BLaER1 (cell line): ENCODE results near the gene MAG.

Experiments
- H3K27ac ChIP-seq: shearing (Covaris generic); formaldehyde crosslinking; 2 replicates; pipeline ENCODE4 v1.8.1; 2022
- H3K27me3 ChIP-seq: shearing (Covaris generic); formaldehyde crosslinking; 2 replicates; pipeline ENCODE4 v1.8.1; 2022
- H3K36me3 ChIP-seq: shearing (Covaris generic); formaldehyde crosslinking; 2 replicates; pipeline ENCODE4 v1.8.1; 2022
- H3K4me1 ChIP-seq: shearing (Covaris generic); formaldehyde crosslinking; 2 replicates; pipeline ENCODE4 v1.8.1; 2022
- H3K4me2 ChIP-seq: shearing (Covaris generic); formaldehyde crosslinking; 2 replicates; pipeline ENCODE4 v1.8.1; 2022
- H3K4me3 ChIP-seq: shearing (Covaris generic); formaldehyde crosslinking; 2 replicates; pipeline ENCODE4 v1.8.1; 2022
- H3K9ac ChIP-seq: shearing (Covaris generic); formaldehyde crosslinking; 2 replicates; pipeline ENCODE4 v1.8.1; 2022
- H3K9me3 ChIP-seq: shearing (Covaris generic); formaldehyde crosslinking; 2 replicates; pipeline ENCODE4 v1.8.1; 2022
- H4K20me1 ChIP-seq: shearing (Covaris generic); formaldehyde crosslinking; 2 replicates; pipeline ENCODE4 v1.8.1; 2022
- Cebpa-rat ChIP-seq: shearing (Covaris generic); IDR thresholded peaks from 2 replicates; pipeline ENCODE4 v1.8.1; 2022

MAG gene

DNA sequence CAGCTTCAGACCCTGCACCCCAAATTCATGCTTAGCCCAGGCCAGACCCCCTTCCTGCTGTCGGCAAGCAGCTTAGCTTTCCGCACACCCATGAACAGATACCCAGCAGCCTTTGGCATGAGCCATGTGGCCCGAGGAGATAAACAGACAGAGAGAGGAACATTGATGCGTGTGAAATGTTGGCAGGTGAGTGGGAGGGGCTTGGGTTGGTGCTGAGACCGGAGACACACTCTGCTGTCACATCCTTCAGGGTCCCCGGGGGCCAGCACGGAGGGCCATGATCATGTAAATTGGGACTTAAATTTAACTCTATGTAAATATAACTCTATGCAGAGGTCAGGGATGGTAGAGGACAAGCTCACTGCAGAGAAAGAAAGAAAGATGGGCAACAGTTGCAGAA, 38.5 kb downstream of the MAG start:
- peaks cover 47% of the 10 kb centered on the region for H4K20me1 ChIP-seq
- peaks cover 83% of the 10 kb centered on the region for H3K4me1 ChIP-seq
- H3K4me2 ChIP-seq, result peak overlapping the region; percentile 99
- H3K4me3 ChIP-seq, result peak overlapping the region; percentile 90
- peaks cover 36% of the 10 kb centered on the region for H3K36me3 ChIP-seq
- peak overlapping the region; percentile 92 for H3K27ac ChIP-seq
- H3K27me3 ChIP-seq, result no peaks in the 10 kb centered on the region
- peak overlapping the region; percentile 91 for H3K9ac ChIP-seq
- TF ChIP-seq Cebpa-rat, result no peak
- no peaks in the 10 kb centered on the region; the same call in 1 of the 2 replicates for H3K9me3 ChIP-seq

DNA sequence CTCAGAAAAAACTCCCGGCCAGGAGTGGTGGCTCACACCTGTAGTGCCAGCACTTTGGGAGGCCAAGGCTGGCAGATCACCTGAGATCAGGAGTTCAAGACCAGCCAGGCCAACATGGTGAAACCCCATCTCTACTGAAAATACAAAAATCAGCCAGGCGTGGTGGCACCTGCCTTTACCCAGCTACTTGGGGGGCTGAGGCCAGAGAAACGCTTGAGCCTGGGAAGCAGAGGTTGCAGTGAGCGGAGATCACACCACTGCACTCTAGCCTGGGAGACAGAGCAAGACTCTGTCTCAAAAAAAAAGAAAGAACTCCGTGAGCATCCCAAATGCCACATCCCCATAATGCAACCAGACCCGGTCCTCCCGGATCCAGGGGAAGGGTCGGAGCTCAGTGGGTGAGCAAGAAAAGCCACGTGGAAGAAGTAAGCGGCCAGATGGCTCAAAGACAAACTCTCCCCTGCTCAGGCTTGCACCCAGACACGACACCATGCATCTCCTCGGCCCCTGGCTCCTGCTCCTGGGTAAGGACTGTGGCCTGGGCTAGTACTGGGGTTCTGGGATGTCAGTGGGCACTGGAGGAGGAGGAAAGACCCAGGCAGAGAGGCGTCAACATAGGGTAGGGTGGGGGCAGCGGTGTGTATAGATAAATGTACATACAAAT, 39.7 kb downstream of the MAG start:
- Histone ChIP-seq H4K20me1 (peaks cover 60% of the 10 kb centered on the region), H3K9ac (peak overlapping the region; percentile 91), H3K9me3 (no peaks in the 10 kb centered on the region; the same call in 1 of the 2 replicates), H3K4me2 (peak overlapping the region; percentile 99), H3K4me1 (peaks cover 91% of the 10 kb centered on the region), H3K36me3 (peaks cover 48% of the 10 kb centered on the region), H3K27ac (peak overlapping the region; percentile 92), H3K4me3 (peak overlapping the region; percentile 90), H3K27me3 (no peaks in the 10 kb centered on the region)
- TF ChIP-seq Cebpa-rat, result no peak

DNA sequence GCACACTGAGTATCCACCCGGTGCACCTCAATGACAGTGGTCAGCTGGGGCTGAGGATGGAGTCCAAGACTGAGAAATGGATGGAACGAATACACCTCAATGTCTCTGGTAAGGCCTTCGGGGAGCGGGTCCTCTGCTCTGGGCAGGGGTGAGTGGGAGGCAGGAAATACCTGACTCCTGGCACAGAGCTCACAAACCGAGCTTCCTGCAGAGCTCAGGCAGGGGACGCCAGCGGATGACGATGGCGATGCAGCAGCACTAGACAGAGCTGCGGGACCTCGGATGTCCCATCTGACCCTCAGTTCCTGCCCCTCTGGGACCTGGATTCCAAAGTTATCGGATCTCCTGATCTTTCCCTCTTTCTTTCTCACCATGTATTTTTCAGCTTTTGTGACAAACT, 40.9 kb downstream of the MAG start:
- peak overlapping the region; percentile 99 for H3K4me2 ChIP-seq
- H3K27ac ChIP-seq, result peak overlapping the region; percentile 92
- H3K36me3 ChIP-seq, result peaks cover 59% of the 10 kb centered on the region
- H3K27me3 ChIP-seq, result no peaks in the 10 kb centered on the region
- no peaks in the 10 kb centered on the region for H3K9me3 ChIP-seq
- no peak for TF ChIP-seq Cebpa-rat
- H3K9ac ChIP-seq, result peak overlapping the region; percentile 91
- peaks cover 71% of the 10 kb centered on the region for H4K20me1 ChIP-seq
- H3K4me1 ChIP-seq, result peaks cover 91% of the 10 kb centered on the region
- peak overlapping the region; percentile 90 for H3K4me3 ChIP-seq

DNA sequence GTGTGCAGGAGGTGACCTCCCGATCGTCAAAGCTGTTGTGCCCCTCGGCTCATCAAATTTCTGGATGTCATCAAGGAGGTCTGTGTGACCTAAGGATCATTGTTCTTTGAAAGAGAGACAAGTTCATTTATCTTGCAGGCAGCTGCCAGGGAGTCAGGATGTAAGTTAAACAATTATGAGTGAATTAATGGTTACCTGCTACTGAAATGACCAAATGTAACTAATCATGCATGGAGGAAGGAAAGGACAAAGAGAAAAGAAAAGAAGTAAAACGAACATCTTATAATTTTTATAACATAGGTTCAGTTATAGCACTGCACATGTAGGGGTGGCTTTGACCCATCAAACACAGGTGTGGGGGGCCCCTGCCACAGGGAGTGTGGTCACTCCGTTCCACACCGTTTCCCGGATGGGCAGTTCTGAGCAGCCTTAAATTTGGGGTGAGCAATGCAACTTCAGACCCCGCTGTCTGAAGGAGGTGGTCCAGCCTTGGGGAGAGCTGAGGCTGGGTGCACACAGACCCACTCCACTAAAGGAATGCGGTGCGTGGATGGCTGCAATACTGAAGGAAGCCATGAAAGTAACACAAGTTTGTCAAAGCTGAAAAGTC, 42.3 kb downstream of the MAG start:
- peak overlapping the region; percentile 92 for H3K27ac ChIP-seq
- peaks cover 73% of the 10 kb centered on the region for H3K36me3 ChIP-seq
- no peak for TF ChIP-seq Cebpa-rat
- H4K20me1 ChIP-seq, result peaks cover 85% of the 10 kb centered on the region
- H3K4me2 ChIP-seq, result peak overlapping the region; percentile 99
- H3K9me3 ChIP-seq, result no peaks in the 10 kb centered on the region
- no peaks in the 10 kb centered on the region for H3K27me3 ChIP-seq
- H3K9ac ChIP-seq, result peak overlapping the region; percentile 91
- H3K4me1 ChIP-seq, result peaks cover 94% of the 10 kb centered on the region
- peak overlapping the region; percentile 90 for H3K4me3 ChIP-seq

DNA sequence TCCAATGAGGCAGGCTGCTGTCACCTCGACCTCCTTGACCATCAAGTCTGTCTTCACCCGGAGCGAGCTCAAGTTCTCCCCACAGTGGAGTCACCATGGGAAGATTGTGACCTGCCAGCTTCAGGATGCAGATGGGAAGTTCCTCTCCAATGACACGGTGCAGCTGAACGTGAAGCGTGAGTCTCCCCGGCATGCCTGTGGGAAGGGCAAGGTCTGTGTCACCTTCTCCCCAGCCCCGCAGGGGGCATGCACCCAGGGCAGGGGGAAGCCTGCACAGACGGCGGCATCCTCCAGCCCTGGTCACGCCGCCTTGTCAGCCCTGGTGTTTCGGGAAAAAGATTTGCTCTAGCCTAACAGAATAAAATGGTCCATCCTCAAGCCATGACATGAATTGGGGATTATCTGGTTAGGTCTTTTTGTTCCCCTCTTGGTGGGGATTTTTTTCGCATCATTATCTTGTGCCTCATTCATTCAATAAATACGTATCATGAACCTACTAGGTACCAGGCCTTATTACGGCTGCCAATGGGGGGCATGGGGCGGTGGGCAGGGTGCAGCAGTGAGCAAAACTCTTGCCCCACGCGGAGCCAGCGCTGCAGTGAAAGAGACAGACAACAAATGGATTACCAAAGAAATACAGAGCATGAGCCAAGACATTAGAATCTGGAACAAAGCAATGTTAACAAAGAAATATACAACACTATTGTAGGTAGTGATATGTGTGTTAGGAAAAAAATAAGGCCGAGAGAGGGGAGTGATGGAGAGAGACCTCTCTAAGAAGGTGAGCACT, 44.4 kb downstream of the MAG start:
- TF ChIP-seq Cebpa-rat, result no peak
- Histone ChIP-seq H3K27ac (peak overlapping the region; percentile 92; the same call in 1 of the 2 replicates), H3K9me3 (no peaks in the 10 kb centered on the region), H3K27me3 (no peaks in the 10 kb centered on the region), H3K4me2 (peak overlapping the region; percentile 99), H3K36me3 (peaks cover 95% of the 10 kb centered on the region), H3K9ac (0 out of 2 replicates have a peak overlapping the region, but pooled peaks have one; percentile 24), H3K4me3 (no peak overlapping the region), H3K4me1 (peaks cover 100% of the 10 kb centered on the region), H4K20me1 (peaks cover 100% of the 10 kb centered on the region)

DNA sequence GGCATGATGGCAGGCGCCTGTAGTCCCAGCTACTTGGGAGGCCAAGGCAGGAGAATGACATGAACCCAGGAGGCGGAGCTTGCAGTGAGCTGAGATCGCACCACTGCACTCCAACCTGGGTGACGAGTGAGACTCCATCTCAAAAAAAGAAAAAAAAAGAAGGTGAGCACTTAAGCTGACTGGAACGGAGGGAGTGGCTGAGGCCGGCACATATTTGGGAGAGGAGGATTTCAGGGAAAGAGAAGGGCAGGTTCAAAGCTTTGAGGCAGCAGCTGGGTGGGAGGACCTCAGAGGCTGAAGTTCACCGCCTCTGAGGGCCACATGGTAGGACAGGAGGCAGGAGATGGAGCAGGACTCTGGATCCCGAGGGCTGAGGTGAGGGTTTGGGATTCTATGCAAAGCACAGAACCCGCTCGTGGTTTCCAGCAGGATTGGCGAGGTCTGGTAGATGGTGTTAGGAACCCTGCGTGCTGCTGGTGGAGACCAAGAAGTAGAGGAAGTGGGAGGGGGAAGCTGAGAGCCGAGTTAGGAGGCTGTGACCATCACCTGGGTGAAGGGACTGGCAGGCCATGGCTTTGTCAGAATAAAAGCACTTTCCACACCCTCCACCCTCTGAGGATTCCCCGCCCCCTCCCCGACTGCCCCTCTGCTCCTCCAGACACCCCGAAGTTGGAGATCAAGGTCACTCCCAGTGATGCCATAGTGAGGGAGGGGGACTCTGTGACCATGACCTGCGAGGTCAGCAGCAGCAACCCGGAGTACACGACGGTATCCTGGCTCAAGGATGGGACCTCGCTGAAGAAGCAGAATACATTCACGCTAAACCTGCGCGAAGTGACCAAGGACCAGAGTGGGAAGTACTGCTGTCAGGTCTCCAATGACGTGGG, 45.4 kb downstream of the MAG start:
- Histone ChIP-seq H3K9ac (peak overlapping the region; percentile 10; the same call in 1 of the 2 replicates), H3K4me2 (peak overlapping the region; percentile 99), H3K27ac (0 out of 2 replicates have a peak overlapping the region, but pooled peaks have one; percentile 9)

DNA sequence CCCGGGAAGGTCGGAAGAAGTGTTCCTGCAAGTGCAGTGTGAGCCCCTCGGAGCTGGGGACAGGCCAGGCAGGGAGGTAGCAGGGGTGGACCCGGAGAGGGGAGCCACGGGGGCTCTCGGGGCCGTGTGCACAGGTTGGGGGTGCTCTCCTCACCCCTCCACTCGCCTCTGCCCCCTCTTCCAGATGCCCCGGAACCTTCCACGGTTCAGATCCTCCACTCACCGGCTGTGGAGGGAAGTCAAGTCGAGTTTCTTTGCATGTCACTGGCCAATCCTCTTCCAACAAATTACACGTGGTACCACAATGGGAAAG, 46.0 kb downstream of the MAG start:
- Histone ChIP-seq H3K4me2 (peak overlapping the region; percentile 99), H3K4me1 (peaks cover 100% of the 10 kb centered on the region), H3K9me3 (no peaks in the 10 kb centered on the region), H3K27ac (0 out of 2 replicates have a peak overlapping the region, but pooled peaks have one; percentile 9), H3K9ac (no peak overlapping the region), H3K36me3 (peaks cover 99% of the 10 kb centered on the region), H3K4me3 (no peak overlapping the region), H4K20me1 (peaks cover 97% of the 10 kb centered on the region), H3K27me3 (no peaks in the 10 kb centered on the region)
- no peak for TF ChIP-seq Cebpa-rat

More for the DNA sequence above, 45.4 kb downstream of the MAG start:
- peaks cover 99% of the 10 kb centered on the region for H3K36me3 ChIP-seq
- peaks cover 100% of the 10 kb centered on the region for H3K4me1 ChIP-seq
- no peaks in the 10 kb centered on the region for H3K27me3 ChIP-seq
- no peak for TF ChIP-seq Cebpa-rat
- no peak overlapping the region for H3K4me3 ChIP-seq
- H4K20me1 ChIP-seq, result peaks cover 100% of the 10 kb centered on the region
- H3K9me3 ChIP-seq, result no peaks in the 10 kb centered on the region

DNA sequence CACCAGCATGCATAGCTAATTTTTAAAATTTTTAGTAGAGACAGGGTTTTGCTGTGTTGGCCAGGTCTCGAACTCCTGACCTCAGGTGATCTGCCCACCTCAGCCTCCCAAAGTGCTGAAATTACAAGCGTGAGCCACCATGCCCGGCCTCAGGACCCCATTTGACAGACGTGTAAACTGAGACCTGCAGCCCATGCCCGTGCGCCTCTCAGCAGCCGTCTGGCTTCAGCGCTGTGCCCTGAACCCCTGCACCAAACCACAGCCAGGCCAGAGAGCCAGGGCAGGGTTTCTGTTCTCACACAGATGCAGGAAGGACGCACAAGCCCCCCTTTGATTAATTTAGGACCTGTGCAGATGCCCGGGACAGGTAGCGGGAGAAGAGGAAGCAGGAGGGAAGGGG, 48.5 kb downstream of the MAG start:
- Histone ChIP-seq H3K27me3 (no peaks in the 10 kb centered on the region), H3K4me2 (no peak overlapping the region; the same call in 1 of the 2 replicates), H3K4me1 (peaks cover 100% of the 10 kb centered on the region), H3K9me3 (no peaks in the 10 kb centered on the region), H4K20me1 (peaks cover 83% of the 10 kb centered on the region), H3K4me3 (no peak overlapping the region), H3K27ac (no peak overlapping the region), H3K9ac (no peak overlapping the region), H3K36me3 (peaks cover 100% of the 10 kb centered on the region)
- TF ChIP-seq Cebpa-rat, result no peak

DNA sequence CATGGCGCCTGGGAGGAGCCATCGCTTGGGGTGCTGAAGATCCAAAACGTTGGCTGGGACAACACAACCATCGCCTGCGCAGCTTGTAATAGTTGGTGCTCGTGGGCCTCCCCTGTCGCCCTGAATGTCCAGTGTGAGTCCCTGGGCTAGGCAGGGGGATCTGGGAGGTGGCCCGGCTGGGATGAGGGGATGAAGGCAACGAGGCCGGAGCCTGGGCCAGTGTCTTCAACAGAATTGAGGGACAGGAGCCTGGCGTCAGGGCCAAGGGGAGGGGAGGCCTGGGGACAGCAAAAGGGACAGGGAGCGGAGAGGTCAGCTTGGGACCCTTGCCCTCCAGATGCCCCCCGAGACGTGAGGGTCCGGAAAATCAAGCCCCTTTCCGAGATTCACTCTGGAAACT, 49.0 kb downstream of the MAG start:
- no peak for TF ChIP-seq Cebpa-rat
- Histone ChIP-seq H4K20me1 (peaks cover 79% of the 10 kb centered on the region), H3K4me2 (peak overlapping the region; percentile 58), H3K4me3 (no peak overlapping the region), H3K27me3 (no peaks in the 10 kb centered on the region), H3K27ac (peak overlapping the region; percentile 39; the same call in 1 of the 2 replicates), H3K4me1 (peaks cover 100% of the 10 kb centered on the region), H3K36me3 (peaks cover 100% of the 10 kb centered on the region), H3K9me3 (no peaks in the 10 kb centered on the region), H3K9ac (0 out of 2 replicates have a peak overlapping the region, but pooled peaks have one; percentile 1)
